Spleen (tissue), 7 donors: ENCODE data around the gene SMARCD3.

Experiments used
- CTCF ChIP-seq, 11 experiments: fragments of 200-600 bp in 7 of 11; fragments of 450-650 bp in 4 of 11; sonication (generic) in 4 of 11; IDR thresholded peaks in 8 of 11; conservative IDR thresholded peaks in 3 of 11; 1 replicate in 7 of 11; 2 replicates in 4 of 11; pipeline versions ENCODE4 v1.4.0 to v1.8.0; 2016 to 2021; ENCODE audit warnings: antibody characterized with exemption in 11 of 11, inconsistent platforms in 4 of 11, mild to moderate bottlenecking in 1 of 11
- POLR2A ChIP-seq, 3 donors: fragments of 450-650 bp; IDR thresholded peaks; one replicate each; pipeline ENCODE4 v1.5.1; 2017; ENCODE audit warnings: antibody characterized with exemption in 3 of 3, mild to moderate bottlenecking in 1 of 3
- donor health status: DM: no; HTN: no; CAD: no; lungs with moderate emphysema.
- donor health status: DM: no; HTN: no; CAD: no.
- donor health status: DM: no; HTN: no; CAD: no.

DNA sequence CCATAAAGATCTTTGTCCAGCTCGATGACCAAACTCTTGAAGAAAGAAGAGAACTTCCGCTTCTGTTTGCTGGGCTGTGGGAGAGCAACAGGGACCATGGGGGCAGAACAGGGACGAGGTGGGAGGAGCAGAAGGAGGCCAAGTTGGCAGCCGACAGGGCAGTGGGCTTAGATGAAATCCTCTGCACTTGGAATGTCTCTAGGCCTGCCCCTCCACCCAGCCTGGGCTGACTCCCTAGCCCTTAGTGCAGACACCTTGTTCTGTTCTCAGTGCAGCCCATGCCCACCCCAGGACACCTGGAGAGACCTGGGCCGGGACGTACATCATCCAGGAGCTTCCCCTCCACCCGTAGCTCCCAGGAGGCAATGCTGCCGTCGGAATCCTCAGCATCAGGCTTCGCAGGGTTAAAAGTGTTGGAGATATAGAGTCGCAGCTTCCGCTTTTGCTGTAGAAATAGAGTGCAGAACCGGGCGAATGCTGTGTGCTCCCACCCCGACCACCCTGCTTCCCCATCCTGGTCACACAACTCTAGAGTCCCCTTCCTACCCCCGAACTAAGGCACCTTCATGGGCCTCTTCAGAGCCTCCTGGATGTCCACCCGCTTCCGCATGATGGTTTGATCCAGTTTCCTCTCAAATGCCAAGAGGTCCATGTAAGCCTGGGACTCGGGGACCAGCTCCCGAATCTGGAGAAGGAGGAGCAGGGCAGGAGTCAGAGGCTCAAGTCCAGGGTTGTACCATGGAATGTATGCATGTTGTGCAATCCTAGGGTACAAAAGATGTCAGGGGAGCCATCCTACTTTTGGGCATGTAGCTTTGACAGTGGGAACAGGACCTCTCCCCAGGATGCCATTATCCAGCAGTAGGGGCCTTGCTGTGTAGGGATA, 6.1 kb downstream of the SMARCD3 start:
- TF ChIP-seq POLR2A (IDR thresholded peaks at IDR 0.05) (no peak), CTCF (IDR thresholded peaks at IDR 0.05 in 8 of 11, conservative IDR thresholded peaks at IDR 0.05 in 3 of 11) (no peak)
